Fibroblast of skin of right biceps (primary cell): Measurements from ENCODE around the gene USP40.
A peak's percentile ranks its signal among the peaks of the same experiment; 100 is the strongest.
"Not testable (repeated sequence)": the region's sequence is repeated elsewhere in the genome, so short reads cannot be mapped to it uniquely, and the experiment has no call there.

Experiments
- DNase-seq: peaks from one replicate; pipeline ENCODE4 v3.0.0-alpha.2; 2013

Gene USP40, protein sequence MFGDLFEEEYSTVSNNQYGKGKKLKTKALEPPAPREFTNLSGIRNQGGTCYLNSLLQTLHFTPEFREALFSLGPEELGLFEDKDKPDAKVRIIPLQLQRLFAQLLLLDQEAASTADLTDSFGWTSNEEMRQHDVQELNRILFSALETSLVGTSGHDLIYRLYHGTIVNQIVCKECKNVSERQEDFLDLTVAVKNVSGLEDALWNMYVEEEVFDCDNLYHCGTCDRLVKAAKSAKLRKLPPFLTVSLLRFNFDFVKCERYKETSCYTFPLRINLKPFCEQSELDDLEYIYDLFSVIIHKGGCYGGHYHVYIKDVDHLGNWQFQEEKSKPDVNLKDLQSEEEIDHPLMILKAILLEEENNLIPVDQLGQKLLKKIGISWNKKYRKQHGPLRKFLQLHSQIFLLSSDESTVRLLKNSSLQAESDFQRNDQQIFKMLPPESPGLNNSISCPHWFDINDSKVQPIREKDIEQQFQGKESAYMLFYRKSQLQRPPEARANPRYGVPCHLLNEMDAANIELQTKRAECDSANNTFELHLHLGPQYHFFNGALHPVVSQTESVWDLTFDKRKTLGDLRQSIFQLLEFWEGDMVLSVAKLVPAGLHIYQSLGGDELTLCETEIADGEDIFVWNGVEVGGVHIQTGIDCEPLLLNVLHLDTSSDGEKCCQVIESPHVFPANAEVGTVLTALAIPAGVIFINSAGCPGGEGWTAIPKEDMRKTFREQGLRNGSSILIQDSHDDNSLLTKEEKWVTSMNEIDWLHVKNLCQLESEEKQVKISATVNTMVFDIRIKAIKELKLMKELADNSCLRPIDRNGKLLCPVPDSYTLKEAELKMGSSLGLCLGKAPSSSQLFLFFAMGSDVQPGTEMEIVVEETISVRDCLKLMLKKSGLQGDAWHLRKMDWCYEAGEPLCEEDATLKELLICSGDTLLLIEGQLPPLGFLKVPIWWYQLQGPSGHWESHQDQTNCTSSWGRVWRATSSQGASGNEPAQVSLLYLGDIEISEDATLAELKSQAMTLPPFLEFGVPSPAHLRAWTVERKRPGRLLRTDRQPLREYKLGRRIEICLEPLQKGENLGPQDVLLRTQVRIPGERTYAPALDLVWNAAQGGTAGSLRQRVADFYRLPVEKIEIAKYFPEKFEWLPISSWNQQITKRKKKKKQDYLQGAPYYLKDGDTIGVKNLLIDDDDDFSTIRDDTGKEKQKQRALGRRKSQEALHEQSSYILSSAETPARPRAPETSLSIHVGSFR

DNA sequence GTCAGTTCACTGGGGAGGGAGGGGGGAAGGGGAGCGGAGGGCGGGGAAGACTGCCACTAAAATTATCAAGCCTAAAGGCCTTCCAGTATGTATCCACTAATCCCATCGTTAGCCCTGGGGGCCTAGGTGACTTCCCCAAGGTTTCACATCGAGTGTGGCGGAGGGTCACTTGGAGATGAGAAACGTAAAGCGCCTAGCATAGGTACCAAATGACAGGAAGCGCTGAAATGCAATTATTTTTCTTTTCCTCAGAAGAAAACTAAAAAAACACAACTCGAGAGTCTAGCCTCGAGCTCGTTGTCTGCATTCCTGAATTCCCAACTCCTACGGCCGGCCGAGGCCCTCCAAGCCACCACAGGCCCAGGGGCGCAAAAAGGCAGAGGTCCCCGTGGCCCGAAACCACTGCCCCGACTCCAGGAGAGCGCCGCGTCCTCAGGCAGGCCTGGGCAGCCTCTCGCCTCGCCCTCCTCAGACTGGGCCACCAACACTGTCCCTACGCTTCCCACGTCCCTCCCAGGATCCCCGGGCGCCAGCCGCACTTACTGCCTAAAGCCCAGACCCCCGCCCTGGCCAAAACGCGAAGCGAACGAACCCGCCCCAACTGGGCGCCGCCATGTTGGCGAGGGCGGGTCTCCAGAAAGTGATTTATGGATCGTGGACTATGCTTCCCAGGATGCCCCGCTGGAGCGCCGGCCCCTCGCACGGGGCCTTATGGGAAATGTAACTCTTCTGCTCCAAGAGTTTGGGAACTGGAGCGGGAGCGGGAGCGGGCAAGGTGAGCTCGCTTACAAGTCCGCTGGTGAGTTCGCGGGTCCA is at the start of gene USP40:
Gene USP40, minus strand, starts transcription at position 642 of the 816 bp plus-strand sequence. CDS start 1,228 bp downstream, outside the sequence.
- DNase-seq = peak; percentile 91

DNA sequence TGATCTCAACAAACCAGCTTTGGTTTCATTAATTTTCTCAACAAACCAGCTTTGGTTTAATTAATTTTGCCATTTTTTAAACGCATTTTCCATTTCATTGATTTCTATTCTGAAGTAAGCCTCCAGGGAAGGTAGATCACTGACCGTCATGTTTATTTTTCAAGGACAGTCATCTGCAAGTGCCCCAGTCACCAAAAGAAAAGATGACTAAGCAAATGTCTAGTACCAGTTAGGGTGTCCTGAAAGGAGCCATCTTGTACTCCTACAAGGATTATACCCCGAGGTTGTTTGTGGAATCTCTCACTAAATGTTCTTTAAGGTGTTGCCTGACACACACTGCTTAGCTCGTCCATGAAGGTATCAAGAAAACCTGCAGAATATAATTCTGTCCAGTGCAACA is 44.7 kb upstream of the USP40 start:
- no peak for DNase-seq

DNA sequence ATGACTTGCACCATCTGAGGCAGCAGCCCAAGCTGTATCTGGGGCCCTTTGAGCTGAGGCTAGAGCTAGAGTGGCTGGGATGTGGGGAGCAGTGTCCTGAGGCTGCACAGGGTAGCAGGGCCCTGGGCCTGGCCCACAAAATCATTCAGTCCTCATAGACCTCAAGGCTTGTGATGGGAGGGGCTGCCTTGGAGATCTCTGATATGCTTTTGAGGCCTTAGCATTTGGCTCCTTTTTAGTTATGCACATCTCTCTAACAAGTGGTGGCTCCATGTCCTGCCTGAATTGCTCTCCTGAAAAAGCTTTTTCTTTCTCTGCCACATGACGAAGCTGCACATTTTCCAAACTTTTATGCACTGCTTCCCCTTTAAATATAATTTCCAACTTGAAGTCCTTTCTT is 39.1 kb upstream of the USP40 start:
- no peak for DNase-seq

DNA sequence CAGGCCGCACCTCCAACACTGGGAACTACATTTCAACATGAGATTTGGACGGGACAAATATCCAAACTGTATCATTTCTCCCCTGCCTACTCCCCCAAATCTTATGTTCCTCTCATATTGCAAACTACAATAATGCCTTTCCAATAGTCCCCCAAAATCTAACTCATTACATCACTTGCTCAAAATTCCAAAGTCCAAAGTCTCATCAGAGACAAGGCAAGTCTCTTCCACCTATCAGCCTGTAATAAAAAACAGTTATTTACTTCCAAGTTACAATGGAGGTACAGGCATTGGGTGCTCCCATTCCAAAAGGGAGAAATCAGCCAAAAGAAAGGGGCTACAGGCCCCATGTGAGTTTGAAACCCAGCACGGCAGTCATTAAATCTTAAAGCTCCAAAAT is 38.2 kb upstream of the USP40 start:
- no peak for DNase-seq

DNA sequence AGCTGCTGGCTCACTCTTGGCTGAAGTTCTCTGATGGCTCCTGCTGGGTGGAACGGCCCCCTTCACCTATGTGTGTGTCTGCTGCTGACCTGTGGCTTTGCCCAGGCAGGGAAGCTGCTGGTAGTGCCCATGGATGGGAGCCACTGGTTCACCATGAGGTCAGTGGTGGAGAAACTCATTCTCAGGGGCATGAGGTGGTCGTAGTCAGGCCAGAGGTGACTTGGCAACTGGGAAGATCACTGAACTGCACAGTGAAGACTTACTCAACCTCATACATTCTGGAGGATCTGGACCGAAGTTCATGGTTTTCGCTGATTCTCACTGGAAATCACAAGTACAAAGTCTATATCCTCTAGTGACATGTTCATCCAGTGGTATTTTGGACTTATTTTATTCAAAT is 36.9 kb upstream of the USP40 start:
- DNase-seq = no peak

DNA sequence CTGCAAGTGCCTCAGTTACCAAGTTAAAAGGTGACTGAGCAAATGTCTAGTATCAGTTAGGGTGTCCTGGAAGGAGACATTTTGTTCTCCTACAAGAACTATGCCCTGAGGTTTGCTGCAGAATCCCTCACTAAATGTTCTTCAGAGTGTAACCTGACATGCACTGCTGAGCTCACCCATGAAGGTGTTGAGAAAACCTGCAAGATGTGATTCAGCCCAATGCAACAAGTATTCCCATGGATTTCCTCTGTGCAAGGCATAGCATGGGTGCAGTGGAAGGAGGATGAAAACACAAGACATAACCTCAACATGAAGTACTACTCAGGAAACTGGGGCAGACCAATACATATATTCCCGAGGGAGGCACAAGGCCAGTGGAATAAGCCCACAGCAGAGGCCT is 35.5 kb upstream of the USP40 start:
- no peak for DNase-seq

DNA sequence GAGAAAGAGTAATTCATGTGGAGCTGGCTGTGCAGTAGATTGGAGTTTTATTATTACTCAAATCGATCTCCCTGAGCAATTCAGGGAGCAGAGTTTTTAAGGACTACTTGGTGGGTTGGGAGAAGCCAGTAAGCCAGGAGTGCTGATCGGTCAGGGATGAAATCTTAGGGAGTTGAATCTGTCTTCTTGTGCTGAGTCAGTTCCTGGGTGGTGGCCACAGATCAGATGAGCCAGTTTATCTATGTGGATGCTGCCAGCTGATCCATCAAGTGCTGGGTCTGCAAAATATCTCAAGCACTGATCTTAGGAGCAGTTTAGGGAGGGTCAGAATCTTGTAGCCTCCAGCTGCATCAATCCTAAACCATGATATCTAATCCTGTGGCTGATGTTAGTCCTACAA is 33.8 kb upstream of the USP40 start:
- no peak for DNase-seq

DNA sequence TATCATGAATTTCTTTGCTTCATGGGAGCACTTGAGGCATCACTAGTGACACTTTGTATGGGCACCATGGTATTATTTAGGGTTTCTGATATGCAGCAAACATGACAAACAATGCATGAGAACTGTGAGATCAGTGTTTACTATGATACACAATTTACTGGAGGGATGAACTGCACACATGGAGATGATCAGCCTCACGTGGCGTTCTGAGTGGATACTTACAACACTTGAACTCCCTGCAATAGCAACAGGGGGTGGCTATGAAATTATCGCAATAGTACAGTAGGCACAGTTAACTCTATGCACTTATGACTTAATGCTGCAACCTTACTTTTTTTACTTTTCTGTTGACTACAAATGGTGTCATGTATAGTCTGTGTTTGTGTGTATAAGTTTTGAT is 32.4 kb upstream of the USP40 start:
- DNase-seq = no peak

DNA sequence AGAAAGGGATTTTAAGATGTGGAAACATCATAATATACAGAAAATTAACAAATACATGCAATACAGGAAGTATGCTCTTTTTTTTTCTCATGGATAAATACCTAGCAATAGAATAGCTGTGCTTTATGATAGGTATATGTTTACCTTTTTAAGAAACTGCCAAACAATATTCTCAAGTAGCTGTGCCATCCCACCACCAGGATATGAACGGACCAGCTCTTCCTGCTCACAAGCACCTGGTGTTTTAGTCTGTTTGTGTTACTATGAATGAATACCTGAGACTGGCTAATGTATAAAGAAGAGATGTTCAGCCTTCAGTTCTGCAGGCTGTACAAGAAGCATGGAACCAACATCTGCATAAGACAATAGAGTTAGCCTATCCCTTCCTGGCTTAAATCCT is 30.9 kb upstream of the USP40 start:
- no peak for DNase-seq

DNA sequence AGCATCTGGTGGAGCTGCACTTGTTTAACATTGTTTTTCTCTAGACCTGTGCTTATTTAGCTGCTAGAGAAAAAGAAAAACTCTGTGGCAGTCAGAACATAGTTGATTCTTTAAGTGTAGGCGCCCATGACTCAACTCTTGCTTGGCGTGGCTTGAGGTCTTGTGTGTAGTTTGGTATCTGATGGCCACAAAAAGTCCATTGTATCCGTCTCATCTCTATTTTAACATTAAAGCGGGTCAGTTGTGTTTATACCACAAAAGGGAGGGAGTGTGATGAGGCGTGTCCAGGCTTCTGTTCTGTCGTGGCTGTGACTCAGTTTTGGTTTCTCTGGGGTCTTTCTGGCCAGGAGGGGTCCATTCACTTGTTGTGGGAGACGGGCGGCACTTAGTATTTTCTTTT is 26.6 kb upstream of the USP40 start:
- no peak for DNase-seq

DNA sequence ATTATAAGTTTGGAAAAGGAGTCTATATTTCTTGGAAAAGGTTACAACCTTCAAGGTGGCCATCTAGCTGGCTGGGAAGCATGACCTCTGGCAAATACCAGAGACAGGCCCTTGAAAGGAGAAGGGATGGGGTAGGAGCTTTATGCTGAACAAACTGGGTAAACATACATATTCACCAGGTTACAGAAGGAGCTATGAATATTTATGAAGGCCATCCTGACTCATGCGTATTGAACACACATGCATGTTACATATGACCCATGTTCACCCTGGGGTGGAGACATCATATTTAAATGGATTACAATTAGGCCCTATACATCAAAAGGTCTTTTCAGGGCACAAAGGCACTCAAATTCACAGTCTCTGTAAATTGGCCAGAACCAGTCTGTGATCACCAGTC is 26.1 kb upstream of the USP40 start:
- DNase-seq = not testable (repeated sequence)

DNA sequence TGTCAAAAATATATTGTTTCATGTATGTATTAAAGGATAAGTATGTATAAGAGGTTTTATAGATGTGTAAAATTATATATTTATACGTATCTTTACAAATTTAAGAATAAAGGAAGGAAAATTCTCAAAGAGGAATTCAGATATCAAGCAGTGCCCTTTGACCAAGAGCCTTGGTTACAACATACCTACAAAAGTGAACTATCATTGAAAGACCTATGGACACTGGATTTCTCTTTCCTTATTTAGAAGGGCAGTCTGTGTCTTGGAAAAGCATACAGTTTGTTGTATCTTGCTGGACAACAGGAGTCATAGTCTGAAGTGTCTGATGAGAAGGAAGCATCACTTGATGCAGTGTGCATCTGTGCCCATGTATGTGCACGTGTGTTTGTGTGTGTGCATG is 21.8 kb upstream of the USP40 start:
- no peak for DNase-seq

DNA sequence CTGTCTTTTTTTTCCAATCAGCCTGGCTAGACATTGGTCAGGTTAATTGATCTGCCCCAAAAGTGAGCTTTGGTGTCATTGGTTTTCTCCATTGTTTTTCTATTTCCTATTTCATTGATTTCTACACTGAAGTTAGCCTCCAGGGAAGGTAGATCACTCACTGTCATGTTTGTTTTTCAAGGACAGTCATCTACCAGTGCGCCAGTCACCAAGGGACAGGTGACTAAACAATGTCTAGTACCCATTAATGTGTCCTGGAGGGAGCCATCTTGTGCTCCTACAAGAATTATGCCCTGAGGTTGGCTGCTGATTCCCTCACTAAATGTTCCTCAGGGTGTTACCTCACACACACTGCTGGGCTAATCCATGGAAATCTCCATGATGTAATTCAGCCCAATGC is 17.6 kb upstream of the USP40 start:
- DNase-seq = no peak

DNA sequence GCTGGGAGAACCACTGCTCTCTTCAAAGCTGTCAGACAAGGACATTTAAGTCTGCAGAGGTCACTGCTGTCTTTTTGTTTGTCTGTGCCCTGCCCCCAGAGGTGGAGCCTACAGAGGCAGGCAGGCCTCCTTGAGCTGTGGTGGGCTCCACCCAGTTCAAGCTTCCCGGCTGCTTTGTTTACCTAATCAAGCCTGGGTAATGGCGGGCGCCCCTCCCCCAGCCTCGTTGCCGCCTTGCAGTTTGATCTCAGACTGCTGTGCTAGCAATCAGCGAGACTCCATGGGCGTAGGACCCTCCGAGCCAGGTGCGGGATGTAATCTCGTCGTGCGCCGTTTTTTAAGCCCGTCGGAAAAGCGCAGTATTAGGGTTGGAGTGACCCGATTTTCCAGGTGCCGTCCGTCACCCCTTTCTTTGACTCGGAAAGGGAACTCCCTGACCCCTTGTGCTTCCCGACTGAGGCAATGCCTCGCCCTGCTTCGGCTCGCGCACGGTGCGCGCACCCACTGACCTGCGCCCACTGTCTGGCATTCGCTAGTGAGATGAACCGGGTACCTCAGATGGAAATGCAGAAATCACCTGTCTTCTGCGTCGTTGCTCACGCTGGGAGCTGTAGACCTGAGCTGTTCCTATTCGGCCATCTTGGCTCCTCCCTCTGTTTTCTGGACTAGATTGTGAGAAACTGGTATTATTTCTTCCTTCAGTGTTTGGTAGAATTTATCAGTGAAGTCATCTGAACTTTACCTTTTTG is 16.8 kb upstream of the USP40 start:
- not testable (repeated sequence) for DNase-seq

DNA sequence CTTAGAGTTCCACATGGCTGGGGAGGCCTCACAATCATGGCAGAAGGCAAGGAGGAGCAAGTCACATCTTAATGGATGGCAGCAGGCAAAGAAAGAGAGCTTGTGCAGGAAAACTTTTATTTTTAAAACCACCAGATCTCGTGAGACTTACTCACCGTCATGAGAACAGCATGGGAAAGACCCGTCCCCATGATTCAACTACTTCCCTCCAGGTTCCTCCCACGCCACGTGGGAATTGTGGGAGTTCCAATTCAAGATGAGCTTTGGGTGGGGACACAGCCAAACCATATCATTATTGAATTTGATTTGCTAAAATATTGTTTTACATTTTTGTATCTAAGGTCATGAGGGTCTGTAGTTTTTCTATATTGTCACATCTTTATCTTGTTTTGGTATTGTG is 10.8 kb upstream of the USP40 start:
- not testable (repeated sequence) for DNase-seq

DNA sequence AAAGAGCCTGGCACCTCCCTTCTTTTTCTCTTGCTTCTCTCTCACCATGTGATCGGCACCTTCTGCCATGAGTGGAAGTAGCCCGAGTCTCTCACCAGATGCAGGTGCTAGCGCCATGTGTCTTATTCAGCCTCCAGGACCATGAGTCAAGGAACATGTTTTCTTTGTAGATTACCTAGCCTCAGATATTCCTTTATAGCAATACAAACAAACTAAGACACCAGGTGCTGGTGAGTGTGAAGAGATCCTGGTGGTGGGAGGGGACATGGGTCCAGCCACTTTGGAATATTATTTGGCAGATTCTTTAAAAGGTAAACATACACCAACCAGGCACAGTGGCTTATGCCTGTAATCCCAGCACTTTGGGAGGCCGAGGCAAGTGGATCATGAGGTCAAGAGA is 5.9 kb upstream of the USP40 start:
- no peak for DNase-seq

DNA sequence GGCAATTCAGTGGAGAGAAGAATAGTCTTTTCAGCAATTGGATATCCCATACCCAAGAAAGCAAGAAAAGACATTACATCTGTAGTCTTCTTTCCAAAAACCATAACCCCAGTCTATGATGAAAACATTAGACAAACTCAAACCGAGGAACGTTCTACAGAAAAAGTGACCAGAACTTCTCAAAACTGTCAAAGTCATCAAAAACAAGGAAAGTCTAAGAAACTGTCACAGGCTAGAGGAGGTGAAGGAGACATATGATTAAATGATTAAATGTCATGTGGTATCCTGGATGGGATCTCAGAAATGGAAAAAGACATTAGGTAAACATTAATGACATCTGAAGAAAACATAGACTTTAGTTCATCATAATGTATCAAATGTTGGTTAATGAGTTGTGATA is 4.9 kb upstream of the USP40 start:
- no peak for DNase-seq

DNA sequence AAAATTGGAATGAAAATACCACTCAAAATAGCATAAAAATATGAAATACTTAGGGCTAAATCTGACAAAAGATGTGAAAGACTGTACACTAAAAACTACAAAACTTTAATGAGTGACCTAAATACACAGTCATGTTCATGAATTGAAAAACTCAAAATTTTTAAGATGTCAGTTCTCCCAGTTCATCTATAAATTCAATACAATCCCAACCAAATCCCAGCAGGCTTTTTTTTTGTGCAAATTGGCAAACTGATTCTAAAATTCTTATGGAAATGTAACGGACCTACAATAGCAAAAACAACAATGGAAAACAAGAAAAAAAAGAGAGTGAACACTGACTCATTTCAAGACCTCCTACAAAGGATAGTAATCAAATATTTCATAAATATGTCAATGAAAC is 4.4 kb upstream of the USP40 start:
- DNase-seq = no peak

DNA sequence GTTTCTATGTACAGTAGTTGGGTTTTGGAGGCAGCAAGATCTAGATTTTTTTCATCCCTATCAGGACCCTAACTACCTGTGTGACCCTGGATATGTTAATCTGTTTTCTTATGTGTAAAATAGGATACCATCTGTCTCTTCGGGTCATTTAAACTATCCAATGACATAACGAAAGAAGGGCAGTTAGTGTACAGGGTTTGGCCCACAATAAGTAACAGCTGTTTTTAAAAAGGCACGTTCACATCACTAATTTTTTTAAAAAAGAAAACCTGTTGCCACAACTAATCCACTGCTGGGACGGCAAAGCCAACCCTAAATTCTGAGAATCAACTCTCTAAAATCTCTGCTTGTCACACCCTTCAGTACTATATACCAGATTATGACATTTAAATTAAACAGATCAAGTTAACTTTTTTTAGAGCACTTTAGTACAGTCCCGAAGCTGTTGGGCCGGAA is 869 bp downstream of the USP40 start:
- DNase-seq = no peak

DNA sequence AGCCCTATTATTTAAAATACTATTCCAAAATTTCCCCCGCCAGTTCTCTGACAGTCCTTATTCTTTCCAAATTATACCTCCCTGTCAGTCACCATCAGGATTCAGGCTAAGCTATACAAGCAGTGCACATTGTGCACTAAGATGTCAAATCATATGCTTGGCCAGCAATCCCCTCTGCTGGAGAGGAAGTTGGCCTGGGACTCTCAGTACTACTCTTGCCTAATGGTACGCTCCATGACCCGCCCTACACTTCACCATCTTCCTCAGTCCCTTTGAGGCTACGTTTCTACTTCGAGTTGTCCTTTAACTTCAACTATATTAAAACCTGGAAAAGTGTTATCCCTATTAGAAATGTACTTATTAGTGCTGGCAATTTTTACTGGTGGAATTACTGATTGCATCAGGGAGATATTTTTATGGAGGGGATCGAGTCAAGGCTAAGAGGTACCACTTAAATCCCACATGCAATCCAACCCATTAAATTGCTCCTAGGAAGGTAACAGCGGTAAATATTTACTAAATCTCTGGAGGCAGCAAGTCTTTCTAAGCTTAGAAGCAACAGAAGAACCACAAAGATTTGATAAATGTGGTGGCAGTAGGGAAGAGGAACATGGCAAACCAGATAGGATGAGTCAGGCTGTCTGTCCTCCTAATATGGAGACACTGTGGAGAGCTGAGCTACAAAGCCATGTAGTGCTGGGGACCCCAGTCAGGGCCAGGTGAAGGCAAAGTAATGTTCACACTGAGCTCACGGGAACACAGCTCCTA is 2.7 kb downstream of the USP40 start:
- peak; percentile 12 for DNase-seq
